Activated CD4-positive, alpha-beta T cell treated with anti-CD3 and anti-CD28 coated beads, Interleukin-2, amount 50 U/mL, for 16 hours (primary cell): Measurements from ENCODE around the gene FFAR1.
"Not testable (repeated sequence)": the region's sequence is repeated elsewhere in the genome, so short reads cannot be mapped to it uniquely, and the experiment has no call there.

Source experiments
- DNase-seq: peaks from one replicate; pipeline ENCODE4 v3.0.0-alpha.2; 2020

The FFAR1 gene

GRCh38 chr19:35345671-35346111 lies 2.0 kb upstream of the FFAR1 start:
- DNase-seq = no peak

- peak; percentile 66 for DNase-seq
These were observed 1.3 kb upstream of the FFAR1 start for GRCh38 chr19:35346193-35347052.

DNA sequence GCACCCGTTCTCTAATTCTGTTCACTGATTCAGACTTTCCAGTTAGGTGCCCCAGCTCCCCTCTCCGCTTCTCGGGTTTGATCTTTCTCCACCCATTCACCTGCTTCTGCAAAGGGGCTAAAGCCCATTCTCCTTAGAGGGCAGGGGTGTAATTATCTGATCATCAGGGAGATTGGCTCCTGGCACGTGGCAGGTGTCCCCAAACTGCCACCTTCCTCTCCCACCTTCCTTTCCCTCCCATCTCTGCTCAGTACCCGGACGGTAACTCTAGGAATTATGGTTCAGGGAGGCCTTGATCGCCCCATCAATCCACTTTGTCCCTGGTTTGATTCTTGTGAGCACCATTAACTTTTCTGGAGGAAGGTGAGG lies 212 bp downstream of the FFAR1 start:
- no peak for DNase-seq

DNA sequence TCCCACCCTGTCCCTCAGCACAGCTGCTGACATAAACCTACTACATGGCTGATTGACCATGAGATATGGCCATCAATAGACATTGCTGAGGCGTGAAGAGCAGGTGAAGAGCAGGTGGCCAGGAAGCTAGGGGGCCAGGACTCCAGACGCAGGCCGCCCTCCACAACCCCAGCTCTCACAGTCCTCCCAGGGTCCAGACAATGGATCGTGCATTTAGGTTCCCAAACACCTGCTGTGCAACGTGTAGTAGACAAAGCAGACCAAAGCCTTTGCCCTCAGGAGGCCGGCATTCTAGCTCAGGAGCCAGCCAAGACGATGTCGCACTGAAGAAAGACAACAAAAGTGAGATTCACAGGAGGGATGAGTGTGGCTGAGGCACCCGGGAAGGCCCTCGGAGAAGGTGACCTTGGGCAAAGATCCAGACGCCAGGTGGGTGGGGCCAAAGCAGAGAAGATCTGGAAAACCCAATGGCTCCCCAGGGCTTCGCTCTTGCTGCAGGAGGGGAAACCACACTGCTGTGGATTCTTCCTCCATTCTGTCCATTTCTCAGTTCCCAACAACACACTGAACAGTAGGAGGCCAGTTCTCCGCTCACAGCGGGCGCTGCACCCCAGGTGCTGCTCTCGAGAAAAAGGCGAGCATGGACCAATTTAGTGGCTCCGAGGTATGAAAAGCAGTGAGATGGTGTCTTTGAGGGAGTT lies 1.4 kb downstream of the FFAR1 start:
- no peak for DNase-seq

GRCh38 chr19:35349614-35350521 lies 2.2 kb downstream of the FFAR1 start:
- no peak for DNase-seq

DNA sequence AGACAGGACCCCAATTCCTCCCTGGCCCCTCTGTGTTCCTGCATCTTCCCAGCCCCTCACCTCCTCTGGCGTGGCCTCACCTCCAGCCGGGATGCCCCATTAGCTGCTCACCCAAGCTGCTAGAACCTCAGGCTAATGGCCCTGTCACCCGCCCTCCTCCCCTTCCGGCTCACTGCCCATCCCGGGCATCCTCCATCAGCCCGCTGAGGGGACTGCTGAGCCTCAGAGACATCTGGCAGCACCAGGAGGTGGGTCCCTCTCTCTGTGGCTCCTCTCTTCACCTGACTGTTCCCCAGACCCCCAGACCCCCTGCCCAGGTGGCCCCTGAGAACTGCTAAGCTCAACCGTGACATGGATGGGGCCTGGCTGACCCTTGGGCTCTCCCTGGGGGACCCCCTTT lies 2.9 kb downstream of the FFAR1 start:
- DNase-seq = no peak

- DNase-seq = no peak
These were observed 3.9 kb downstream of the FFAR1 start for GRCh38 chr19:35351411-35352176.

DNA sequence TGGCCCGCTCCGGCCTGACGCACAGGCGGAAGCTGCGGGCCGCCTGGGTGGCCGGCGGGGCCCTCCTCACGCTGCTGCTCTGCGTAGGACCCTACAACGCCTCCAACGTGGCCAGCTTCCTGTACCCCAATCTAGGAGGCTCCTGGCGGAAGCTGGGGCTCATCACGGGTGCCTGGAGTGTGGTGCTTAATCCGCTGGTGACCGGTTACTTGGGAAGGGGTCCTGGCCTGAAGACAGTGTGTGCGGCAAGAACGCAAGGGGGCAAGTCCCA lies 4.4 kb downstream of the FFAR1 start:
- no peak for DNase-seq

DNA sequence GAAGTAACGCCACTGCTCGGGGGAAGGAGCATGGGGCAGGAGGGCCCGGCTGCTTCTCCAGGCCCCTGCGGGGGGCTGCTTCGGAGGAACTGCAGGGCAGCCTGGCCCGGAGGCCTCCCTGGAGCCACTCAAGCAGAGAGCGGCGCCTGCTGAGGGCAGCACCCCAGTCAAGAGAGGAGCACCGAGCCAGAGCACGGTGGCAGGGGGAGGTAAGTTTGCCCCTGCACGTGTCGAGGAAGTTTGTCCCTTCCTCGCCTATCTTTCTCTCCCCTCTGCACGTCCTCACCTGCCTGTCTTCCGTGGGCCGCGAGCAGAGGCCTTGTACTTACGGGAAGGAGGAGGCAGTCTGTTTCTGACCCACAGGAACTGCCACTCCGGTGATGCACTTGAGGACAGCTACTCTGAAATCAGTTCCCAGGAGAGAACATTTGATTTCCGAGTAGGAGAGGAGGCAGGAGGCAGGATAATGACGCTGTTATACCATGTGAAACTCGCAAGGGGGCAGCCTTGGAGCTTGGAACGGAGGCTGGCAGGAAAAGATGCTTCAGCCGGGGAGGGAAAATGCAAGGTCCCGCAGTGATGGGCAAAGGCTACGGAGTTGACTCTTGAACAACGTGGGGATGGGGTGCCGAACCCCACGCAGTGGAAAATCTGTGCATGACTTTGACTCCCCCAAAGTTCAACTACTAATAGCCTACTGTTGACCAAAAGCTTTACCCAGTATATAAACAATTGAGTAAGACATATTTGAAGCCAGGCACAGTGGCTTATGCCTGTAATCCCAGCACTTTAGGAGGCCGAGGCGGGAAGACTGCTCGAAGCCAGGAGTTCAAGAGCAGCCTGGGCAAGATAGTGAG lies 5.0 kb downstream of the FFAR1 start:
- DNase-seq = peak; percentile 79

- no peak for DNase-seq
These were observed 5.9 kb downstream of the FFAR1 start for GRCh38 chr19:35353635-35354034.

DNA sequence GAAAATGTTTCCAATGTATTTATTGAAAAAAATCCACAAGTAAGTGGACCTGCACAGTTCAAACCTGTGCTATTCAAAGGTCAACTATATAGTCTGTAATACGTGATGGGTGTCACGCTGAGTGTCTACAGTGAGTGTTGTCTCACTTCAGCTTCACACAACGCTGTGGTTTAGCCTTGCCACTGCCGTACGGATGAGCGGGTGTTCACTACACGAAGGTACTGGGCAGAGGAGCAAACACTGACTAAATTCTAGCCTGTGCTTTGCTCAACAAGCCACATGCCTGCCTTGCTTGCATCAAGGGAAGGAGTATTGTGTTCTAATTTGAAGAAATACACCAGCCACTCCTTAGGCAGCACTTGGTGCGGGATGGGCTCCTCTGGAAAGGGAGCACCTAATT lies 7.2 kb downstream of the FFAR1 start:
- DNase-seq = peak; percentile 27

DNA sequence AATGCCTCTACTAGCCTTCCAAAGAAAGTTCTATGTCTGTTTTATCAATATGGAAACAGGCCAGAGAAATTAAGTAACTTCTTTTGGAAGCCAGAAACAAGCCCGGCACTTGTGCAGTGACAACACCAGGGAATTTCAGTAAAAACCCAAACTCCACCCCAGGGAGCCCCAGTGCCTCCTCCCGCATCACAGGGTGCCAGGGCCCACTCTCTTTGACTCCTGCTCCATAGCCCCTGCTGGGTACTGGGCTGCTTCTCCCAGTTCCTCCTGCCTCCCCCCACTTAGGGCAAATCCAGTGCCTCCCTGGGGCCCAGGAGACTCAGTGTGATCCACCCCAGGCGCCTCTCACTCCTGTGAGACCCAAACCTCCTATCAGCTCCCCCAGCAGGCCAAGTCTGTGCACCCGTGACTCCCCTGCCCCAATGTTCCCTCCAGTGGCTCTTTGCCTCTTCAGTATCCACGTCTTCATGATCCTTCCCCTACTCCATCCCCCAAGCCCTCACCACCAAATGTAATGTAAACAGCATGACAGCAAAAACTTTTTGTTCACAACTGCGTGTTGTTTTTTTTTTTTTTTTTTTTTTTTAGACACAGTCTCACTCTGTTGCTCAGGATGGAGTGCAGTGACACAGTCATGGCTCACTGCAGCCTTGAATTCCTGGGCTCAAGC lies 8.2 kb downstream of the FFAR1 start:
- DNase-seq = no peak

GRCh38 chr19:35357867-35358573 lies 10.3 kb downstream of the FFAR1 start, which contains the start of gene FFAR3:
Gene FFAR3, plus strand, starts transcription at chr19:35358460. Its CDS starts 431 bp downstream, at chr19:35358891.
- no peak for DNase-seq

GRCh38 chr19:35358834-35359233 lies 11.1 kb downstream of the FFAR1 start:
- not testable (repeated sequence) for DNase-seq

DNA sequence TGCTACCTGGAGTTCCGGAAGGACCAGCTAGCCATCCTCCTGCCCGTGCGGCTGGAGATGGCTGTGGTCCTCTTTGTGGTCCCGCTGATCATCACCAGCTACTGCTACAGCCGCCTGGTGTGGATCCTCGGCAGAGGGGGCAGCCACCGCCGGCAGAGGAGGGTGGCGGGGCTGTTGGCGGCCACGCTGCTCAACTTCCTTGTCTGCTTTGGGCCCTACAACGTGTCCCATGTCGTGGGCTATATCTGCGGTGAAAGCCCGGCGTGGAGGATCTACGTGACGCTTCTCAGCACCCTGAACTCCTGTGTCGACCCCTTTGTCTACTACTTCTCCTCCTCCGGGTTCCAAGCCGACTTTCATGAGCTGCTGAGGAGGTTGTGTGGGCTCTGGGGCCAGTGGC lies 11.7 kb downstream of the FFAR1 start:
- DNase-seq = not testable (repeated sequence)

DNA sequence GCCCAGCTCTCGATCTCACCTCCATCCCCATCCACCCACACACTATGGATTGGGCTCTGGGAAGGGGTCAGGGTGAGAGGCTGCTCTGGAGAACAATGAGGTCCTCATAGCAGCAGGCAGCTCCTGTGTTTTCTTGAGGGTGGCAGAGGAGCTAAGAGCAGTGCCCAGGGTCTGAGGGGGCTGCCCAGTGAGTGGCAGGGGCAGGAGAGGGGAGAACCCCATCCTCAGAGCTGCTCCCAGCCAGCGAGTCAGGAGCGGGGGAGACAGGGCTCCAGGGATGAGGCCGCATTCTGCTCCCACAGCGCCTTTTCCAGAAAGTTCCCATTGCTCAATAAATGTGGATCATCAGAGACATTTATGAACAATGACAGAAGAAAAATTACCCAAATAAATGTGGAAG lies 12.4 kb downstream of the FFAR1 start:
- DNase-seq = not testable (repeated sequence)

DNA sequence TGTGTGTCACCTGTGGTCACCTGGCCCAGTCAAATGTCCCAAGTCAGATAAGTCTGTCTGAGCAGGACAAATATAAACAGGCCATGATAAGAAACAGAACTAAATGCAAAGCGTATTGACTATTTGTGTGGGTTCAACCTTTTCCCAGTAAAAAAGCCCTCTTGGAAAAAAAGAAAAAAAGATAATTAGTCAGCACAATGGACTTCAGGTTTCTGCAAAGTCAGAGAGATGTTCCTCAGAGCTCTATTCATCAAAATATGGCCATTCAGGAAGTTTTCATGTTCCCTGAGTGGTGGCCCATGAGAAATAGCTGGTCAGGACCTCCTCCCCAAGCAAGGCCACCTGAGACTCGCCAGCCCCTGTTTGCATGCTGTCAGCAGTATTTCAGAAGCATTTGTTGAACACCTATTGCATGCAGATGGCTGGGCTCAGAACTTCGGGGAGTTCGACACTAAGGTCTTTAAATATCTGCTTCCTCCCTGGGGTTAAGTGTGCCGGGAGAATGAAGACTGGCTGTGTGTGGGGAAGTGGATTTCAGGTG lies 13.2 kb downstream of the FFAR1 start:
- DNase-seq = no peak

GRCh38 chr19:35362261-35363000 lies 14.7 kb downstream of the FFAR1 start:
- no peak for DNase-seq

GRCh38 chr19:35363001-35363590 lies 15.4 kb downstream of the FFAR1 start:
- DNase-seq = no peak
